ENCODE results near the gene SINHCAF.
"Not testable (repeated sequence)": the region's sequence is repeated elsewhere in the genome, so short reads cannot be mapped to it uniquely, and the experiment has no call there.

SINHCAF gene

DNA sequence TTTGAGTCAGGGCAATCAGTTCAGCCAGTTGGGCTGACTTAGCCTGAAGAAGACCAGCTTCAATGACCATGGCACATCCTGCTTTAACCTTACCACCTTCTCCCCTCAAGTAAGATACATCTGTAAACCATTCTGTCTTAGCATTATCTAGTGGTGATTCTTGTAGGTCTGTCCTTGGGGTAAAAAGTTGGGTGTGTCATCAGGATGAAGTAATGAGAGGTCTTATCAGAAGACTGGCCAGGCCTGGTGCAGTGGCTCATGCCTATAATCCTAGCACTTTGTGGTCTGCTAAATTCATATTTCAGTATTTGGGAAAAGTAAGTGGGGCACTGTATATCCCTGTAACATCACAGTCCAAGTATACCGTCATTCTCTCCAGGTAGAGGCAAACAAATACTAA, 19.1 kb downstream of the SINHCAF start:
- DNase-seq, result no peak

DNA sequence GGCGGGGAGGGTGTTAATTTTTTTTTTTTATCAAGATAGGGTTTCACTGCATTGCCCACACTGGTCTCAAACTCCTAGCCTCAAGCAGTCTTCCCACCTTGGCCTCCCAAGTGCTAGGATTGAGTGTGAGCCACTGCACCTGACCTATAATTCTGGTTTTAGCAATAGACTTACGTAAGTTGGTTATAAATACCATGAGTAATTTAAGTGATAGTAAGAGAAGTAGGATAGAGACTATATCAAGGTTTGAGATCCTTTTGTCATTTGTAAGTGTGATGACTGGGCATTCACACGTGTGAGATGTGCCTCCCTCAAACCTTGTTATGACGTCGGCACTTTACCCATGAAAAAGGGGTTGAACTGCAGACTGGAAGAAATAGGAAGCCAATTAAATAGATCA, 22.5 kb downstream of the SINHCAF start:
- DNase-seq, result no peak

DNA sequence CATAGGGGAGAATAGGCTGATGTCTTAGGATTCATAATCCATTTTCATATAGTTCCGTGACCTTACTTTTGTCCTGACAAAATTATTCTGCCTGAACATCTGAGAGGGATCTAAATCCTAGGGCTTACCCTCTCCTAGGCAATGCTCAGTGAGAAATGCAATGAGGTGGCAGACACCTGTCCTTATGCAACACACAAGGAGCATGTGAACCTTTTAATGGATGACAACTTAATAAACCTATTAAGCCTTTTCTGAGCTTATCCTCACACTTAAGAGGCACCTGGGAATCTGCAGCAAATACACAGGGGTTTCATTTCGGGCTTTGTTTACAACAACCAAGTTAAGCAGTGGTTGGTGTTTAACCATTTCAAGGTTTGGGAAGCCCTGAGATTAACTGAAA, 24.6 kb downstream of the SINHCAF start:
- DNase-seq, result no peak

DNA sequence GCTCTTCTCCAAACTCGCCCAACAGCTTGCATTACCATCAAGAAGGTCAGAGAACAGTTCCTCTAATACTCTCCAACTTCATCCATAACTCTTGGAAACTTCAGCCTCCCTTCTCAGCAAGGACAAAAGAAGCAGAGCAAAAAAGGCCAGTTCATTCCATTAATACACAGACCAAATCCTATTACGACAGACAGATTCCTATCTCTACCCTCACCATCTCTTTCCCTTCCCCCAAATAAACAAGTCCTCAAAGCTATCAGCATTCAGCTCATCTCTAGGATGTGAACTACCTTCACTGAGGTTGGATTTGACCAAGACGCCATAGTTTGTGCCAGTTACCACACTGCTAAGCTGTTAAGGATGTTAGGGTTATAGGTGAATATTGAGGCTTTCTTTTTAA, 25.2 kb downstream of the SINHCAF start:
- no peak for DNase-seq

DNA sequence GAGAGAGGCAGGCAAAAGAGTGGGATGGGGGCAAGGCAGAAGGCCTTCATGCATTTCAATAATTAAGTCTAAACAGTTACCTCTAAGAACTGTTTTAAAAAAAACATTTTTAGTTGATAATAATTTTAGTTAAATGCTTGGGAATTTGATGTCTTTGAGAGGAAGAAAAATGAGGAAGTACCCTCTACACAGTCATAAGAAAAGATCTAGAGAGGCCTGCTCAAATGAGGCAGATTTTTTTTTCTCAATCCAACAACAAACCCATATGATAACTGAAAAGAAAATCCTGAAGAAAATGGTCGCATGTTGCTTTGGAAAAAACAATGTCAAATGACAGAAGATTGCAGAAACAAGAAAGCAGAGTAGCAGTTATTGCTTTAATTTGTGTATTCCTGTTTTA, 25.6 kb downstream of the SINHCAF start:
- DNase-seq, result no peak

DNA sequence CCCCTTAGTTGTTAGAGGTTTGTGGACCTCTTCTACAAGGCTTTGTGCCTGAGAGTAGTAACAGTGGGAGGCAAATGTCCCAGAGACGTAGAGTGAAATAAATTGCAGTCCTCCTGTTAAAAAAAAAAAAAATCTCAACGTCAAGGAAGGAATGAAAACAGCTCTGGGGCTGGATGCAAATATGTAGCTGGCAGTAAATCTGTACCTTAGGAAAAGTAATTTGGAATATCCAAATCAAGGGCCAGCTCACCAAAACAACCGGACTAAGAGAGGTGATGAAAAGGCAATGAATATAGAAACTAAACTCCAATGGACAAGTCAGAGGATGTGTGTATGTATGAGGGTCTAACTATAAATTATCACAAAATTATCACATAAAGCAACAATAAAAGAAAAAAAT, 27.0 kb downstream of the SINHCAF start:
- no peak for DNase-seq

DNA sequence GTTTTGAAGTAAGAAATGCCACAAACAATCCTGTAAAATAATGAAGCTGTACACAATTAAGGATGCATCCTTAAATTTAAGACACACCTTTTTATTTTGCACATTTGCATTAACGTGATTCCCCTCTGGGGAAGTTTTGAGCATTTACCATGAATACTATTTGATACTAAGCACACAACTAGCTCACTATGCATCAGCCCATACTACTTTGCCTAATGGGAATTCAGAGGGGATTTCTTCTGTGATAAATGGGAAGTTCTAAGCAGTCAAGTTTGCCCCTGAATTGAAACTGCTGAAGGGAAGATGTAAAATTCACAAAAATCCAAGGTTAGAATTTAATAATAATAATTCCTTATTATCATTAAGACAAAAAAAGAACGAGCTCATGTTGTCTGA, 27.4 kb downstream of the SINHCAF start:
- no peak for DNase-seq

DNA sequence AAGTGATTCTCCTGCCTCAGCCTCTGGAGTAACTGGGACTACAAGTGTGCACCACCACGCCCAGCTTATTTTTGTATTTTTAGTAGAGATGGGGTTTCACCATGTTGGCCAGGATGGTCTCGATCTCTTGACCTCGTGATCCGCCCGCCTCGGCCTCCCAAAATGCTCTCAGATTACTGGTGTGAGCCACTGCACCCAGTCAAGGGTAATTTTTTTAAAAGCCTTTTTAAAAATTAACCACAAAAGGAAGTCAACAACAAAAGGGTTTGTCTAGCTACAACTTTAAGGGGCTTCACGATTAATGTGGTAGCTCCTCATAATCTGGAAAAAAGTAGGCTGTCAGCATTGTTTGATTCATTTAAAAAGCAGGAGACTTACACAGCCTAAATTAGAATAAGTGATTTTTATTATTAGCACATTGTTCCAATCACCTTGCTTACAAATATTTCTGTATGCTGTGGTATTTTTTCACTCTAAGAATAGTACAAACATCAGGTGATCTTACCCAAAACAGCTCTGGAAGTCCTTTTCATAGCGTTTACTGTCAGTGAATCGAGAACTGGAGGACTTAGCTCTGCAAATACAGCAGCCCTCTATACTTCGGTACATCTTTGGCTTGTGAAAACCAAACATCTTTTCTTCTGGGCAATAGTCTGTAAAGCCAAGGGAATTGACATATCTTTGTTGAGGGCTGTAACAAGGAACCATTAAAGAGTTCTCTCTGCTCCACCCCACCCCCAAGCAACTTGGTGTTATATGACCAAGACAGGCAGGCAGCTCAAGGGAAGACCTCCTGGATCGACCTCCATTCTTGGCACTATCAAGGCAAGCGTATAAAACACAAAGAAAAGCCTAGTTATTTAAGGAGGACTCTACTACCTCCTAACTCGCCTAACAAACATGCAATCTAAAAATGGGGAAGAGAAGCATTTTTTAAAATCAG, 28.1 kb downstream of the SINHCAF start:
- DNase-seq, result no peak

DNA sequence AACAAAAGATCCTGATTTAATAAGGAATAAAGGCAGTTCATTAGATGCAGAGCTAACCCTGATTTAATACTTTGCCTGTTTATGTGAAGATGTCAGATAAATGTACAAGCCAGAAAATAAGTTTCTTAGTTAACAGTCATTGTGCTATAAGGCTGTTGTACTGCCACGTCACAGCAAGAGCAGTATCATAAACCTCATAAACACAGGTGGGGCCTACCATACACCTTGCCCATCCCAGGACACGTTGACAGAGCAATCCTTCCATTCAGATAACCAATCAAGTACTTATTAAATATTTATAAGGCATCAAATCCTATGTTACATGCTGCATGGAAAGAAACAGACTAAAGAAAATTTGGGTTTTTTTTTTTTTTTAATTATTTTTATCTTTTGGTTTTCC, 36.5 kb downstream of the SINHCAF start:
- DNase-seq, result no peak

DNA sequence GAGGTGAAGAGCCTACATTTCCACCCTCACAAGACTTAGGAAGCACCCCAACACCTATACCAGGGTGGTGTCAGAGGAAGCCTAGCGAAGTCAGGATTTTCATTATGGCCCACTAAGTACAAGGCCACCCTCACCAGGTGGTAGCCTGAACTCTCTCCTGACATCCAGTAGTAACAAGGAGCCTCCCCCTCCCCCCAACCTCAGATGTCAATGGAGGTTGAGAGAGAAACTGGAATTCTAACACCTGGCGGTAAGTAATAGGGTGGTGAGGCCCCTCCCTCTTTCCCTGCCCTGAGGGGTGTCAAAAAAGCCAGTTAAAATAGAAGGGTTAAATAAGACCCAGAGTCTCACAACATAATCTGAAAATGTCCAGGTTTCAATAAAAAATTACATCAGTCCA, 37.6 kb downstream of the SINHCAF start:
- no peak for DNase-seq

DNA sequence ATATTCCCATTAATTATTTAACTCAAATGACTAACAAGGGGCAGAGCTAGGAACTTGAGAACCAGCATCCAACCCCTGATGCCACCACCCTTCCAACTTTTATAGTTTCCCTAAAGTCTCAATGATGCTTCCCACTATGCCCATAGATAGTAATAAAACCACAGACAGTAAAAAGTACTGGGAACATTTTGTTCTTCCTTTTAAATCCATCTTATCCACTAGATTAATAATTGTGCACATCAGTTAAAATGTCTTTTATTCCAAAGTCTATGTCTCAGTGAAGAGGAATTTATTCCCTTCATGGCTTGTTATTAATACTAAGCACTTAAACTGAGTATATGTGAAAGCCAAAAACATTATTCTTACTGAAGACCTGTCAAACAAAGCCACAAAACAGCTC, 45.8 kb downstream of the SINHCAF start:
- no peak for DNase-seq

DNA sequence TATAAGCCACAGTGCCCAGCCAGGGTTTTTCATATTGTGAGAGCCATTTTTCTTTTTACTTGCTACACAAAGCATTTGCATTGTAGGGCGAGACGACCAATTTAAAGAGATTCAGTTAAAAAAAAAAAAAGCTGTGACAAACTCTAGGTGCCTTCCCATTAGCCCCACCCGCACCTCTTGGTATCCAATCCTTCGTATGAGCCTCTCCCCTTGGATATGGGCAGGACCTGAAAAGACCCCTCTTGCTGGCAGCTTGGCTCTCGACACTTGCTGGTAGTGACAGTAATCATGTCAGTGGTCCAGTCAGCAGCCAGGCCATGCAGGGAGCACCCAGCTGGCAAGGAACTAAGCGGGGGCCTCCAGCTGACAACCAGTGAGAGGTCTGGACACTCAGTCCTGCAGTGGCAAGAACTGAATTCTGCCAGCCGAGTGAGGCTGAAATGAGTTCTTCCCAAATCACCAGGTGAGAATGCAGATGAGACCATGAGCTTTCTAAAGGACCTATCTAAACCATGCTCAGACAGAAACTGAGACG, 46.5 kb downstream of the SINHCAF start:
- no peak for DNase-seq

DNA sequence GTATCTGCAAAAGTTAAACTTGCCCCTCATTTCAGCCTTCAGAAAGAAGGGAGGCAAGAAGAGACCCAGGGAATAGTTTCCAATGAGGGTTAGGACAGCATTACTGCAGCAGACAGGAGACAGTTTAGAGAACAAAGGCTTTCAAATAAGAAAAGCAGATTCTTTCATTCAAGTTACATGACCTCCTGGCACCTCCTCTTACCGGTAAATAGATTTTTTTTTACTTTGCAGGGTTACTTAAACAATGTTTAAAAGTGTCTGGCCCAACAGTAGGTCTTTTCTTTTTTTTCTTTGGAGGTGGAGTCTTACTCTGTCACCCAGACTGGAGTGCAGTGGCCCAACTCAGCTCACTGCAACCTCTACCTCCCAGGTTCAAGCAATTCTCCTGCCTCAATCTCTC, 47.1 kb downstream of the SINHCAF start:
- DNase-seq, result no peak

DNA sequence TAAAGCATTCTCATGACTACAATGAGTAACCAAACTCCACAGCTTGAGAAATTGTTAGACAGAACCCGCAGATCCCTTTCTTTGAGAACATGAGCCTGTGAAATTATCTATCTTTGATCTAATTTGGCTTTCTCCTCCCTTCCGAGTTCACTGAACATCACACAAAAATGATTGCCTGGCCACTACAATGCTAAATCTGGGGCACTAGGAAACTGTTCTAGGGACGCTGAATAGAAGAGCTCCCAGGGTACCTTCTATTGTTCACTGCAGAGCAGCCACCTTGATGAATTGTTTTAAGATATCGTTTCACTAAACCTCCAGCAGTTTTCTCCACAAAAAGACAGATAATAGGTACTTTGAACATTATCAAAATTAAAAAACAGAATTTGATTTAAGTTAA, 47.5 kb downstream of the SINHCAF start:
- no peak for DNase-seq

DNA sequence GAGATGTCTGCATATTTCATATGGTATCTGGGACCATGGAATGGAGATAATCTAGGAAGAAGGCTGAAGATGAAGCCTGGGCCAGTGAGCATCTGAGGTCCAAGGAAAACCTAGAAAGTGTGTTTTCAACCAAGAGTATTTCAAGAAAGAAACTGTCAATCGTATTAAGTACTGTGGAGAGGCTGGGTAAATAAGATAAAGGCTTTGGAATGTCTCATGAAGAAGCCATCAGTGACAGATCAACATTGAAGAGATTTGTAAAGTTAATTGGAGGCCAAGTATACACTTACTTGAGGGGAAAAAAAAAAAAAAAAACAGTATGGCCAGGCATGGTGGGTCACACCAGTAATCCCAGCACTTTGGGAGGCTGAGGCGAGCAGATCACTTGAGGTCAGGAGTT, 48.9 kb downstream of the SINHCAF start:
- DNase-seq, result no peak

DNA sequence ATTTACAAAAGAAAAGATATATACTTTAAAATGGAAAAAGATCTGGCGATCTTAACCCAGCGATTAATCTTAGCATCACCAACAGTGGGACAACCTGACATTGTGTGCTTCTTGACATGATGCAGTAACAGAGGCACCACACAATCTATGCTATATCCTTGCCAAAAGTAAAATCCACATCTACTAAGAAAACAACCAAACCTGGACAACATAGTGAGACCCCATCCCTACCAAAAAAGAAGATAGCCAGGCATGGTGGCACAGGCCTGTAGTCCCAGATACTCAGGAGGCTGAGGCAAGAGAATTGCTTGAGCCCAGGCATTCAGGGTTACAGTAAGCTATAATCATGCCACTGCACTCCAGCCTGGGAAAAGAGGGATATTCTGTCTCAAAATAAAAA, 50.5 kb downstream of the SINHCAF start:
- DNase-seq, result no peak

DNA sequence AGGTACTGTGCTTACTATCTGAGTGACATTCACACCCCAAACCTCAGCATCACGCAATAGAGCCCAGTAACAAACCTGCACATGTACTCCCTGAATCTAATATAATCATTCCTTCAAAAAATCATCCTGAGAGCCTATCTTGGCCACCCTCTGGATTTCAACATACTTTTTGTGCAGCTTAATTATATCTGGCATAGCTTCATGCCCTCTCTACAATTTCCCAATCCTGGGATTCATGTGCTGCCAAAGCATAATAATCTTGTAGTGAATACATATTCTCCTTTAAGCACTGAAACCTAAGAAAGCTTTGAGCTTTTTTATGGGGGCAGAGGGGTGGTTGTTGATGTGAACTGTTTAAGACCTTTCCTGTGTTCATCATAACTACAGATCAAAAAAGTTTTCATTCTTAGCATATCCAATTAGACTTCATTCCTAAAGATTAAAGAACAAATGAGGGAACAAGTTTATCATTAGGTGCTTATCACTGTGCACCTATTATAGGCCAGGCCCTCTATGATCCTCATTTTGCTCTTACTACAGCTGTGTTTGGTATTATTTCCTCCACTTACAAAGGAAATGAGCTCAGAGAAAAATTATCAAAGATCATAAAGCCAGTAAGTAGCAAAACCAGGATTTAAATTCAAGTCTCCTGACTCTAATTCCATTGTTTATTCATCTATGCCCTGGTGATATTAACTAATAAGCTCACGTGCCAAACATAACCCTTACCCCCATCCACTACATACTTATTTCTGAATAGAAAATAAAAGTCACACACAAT, 51.2 kb downstream of the SINHCAF start:
- DNase-seq, result no peak

DNA sequence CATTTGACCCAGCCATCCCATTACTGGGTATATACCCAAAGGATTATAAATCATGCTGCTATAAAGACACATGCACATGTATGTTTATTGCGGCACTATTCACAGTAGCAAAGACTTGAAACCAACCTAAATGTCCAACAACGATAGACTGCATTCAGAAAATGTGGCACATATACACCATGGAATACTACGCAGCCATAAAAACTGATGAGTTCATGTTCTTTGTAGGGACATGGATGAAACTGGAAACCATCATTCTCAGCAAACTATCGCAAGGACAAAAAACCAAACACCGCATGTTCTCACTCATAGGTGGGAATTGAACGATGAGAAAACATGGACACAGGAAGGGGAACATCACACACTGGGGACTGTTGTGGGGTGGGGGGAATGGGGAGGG, 52.2 kb downstream of the SINHCAF start:
- DNase-seq, result not testable (repeated sequence)

DNA sequence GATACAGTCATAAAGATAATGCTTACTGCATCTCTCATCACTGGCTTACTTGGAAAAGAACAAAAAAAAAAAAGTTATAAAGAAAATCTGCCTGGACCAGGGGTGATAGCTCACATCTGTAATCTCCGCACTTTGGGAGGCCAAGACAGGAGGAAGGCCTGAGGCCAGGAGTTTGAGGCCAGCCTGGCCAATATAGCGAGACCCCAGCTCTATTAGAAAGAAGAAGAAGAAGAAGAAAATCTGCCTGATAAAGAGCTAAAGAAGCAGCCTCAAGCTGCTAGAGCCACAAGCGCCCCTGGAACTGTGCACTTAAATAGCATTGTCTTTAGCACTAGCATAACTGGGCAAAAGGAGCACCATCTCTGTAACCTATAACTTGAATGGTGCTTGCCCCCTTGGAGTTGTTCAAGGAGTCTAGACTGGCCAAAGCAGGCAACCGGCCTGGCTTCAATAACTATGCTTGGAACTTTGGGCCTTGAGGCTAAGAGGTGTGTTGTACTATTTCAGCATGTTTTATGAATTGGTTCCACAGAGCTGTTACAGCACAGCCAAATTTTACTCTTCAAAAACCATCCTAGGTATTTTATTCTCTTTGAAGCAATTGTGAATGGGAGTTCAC, 53.2 kb downstream of the SINHCAF start:
- DNase-seq, result no peak

DNA sequence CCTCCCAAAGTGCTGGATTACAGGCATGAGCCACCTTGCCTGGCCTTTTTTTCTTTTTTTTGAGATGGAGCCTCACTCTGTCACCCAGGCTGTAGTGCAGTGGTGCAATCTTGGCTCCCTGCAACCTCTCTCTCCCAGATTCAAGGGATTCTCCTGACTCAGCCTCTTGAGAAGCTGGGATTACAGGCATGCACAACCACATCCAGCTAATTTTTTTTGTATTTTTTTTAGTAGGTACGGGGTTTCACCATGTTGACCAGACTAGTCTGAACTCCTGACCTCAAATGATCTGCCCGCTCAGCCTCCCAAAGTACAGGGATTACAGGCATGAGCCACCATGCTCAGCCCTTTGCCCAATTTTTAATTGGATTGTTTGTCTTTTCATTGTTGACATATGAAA, 58.0 kb downstream of the SINHCAF start:
- DNase-seq, result no peak

DNA sequence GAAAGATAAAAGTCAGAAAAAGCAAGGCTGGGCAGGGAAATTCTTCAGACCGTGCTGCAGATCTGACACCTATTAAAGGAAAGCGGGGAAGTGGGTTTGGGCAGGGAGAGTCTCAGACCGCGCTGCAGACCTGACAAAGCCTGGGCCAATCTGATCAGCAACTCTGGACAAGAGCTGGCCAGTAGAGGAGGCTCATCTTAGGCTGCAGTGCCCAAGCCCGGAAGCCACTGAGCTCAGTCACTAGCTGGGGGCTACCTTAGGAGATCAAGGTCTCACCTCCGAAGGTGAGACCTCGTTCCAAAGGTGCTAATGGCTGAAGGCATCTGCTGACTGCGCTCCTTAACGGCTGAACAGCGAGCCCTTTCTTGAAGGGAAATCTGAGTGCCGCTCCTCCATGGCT, 60.2 kb downstream of the SINHCAF start:
- no peak for DNase-seq

DNA sequence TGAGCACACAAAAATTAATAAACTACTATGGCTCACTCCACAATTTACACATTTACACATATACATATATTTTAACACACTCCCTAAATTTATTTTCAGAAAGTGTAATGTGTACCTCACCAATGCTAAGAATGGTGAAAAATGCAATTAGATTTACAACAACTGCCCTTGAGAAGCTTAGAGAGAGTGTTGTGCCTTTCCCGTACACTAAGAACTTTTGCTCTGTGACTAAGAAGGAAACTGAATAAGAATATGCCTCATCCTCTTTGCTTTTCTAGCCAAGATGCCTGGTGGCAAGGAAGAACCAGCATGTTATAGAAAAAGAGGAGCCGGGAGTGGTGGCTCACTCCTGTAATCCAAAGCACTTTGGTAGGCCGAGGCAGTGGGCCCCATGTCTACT, 62.3 kb downstream of the SINHCAF start:
- DNase-seq, result no peak

DNA sequence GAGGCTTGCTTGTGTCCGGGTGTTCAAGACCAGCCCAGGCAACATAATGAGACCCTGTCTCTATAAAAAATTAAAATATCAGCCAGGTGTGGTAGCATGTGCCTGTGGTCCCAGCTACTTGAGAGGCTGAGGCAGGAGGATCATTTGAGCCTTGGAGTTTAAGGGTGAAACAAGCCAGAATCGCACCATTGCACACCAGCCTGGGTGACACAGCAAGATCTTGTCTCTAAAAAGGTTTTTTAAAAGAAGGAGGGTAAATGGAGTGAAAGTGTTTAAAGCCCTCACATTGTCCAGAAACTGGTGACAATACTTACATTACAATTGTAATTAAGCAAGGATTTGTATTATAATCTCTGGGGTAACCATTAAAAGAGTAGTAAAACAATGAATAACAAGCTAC, 64.2 kb downstream of the SINHCAF start:
- no peak for DNase-seq
